Measurements from ENCODE around the gene NR2F2.

The NR2F2 gene

DNA sequence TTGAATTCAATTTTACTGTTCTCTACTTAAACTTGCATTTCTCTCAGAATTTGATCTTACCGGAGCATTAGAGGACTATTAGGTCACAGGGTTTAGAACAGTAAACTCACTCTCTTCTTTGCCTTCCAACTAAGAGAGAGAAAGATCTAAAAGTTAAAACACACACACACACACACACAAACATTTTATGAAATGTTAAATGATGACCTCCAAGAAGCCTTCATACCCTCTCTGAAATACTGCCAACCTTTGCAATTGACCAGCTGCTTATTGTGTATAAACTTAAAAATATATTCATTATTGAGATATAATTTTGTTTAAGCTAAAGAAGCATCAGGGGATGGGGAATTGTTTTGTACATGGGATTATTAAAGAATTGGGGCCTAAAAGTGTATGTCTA is 15.5 kb upstream of the NR2F2 start:
- Histone ChIP-seq H3K27ac (ENCODE audit: low read depth, low read length) (no peak overlapping the region), H3K4me1 (ENCODE audit: control insufficient read depth in 1 of 2, insufficient read depth in 2 of 2, low read length in 2 of 2) (no peaks in the 10 kb centered on the region), H3K27me3 (ENCODE audit: control insufficient read depth in 1 of 2, insufficient read depth in 2 of 2, low read length in 2 of 2) (peaks cover 15 to 26% of the 10 kb centered on the region in 2 donors), H3K9me3 (ENCODE audit: control insufficient read depth in 1 of 2, low read length in 2 of 2) (no peaks in the 10 kb centered on the region), H3K36me3 (ENCODE audit: control insufficient read depth in 1 of 2, insufficient read depth in 2 of 2, low read length in 2 of 2) (no peaks in the 10 kb centered on the region), H3K9ac (ENCODE audit: low read depth in 1 of 2, low read length in 2 of 2) (no peak overlapping the region), H3K4me3 (ENCODE audit: low read depth in 1 of 2, low read length in 2 of 2) (no peak overlapping the region)

DNA sequence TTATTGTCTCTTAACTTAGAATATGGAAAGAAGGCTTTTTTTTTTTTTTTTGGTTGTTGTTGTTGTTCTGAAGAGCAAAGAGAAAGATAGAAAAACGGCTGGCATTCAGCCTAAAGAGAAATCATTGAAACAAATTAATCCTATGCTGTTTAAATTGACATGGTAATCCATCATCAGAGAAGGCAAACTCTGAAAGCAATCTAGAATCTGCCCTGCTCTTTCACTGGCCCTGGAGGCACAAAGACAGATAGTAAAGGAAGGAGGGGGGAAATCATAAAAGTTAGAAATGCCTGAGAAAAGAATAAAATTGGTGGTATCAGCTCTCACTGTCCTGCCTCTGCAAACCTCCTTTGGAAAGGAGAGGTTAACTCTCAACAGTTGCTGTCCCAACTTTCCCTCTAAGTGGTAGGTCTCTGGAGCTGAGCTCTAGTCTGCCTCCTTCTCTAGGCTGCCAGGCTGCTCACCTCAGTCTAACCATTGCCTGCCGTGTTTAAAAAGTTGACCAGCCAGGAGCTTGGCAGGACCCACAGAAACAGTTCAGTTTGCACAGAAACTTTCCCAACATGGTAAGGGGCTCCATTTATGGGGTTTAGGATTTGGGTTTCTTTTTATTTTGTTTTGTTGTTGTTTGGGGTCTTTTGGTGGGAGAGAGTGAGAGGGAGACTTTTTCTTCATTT is 13.4 kb upstream of the NR2F2 start:
- Histone ChIP-seq H3K27me3 (ENCODE audit: control insufficient read depth in 1 of 2, insufficient read depth in 2 of 2, low read length in 2 of 2) (peaks cover 34 to 42% of the 10 kb centered on the region in 2 donors), H3K9ac (ENCODE audit: low read depth in 1 of 2, low read length in 2 of 2) (no peak overlapping the region)

DNA sequence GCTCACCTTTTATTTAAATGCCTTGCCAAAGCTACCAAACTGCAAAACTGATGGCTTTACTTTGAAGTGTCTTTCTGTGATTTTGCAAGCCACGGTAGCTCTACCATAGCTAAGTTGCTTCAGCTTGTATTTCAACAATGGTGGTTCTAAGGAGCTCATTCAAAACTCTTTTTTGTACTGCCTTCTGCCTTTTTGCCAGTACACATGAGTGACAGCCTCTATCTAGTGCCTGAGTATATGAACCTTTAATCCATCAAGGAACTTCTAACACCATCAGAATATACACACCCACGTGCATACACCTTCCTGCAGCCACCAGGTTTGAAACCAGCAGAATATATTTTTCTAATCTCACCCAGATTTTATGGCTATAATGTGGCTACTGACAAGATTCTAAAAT is 10.4 kb upstream of the NR2F2 start:
- Histone ChIP-seq H3K9me3 (ENCODE audit: control insufficient read depth in 1 of 2, low read length in 2 of 2) (no peaks in the 10 kb centered on the region), H3K27me3 (ENCODE audit: control insufficient read depth in 1 of 2, insufficient read depth in 2 of 2, low read length in 2 of 2) (peaks cover 59 to 64% of the 10 kb centered on the region in 2 donors), H3K27ac (ENCODE audit: low read depth, low read length) (no peak overlapping the region), H3K4me1 (ENCODE audit: control insufficient read depth in 1 of 2, insufficient read depth in 2 of 2, low read length in 2 of 2) (peaks cover 0 to 4% of the 10 kb centered on the region in 2 donors), H3K9ac (ENCODE audit: low read depth in 1 of 2, low read length in 2 of 2) (no peak overlapping the region), H3K4me3 (ENCODE audit: low read depth in 1 of 2, low read length in 2 of 2) (no peak overlapping the region), H3K36me3 (ENCODE audit: control insufficient read depth in 1 of 2, insufficient read depth in 2 of 2, low read length in 2 of 2) (no peaks in the 10 kb centered on the region)

More for the DNA sequence above, 13.4 kb upstream of the NR2F2 start:
- Histone ChIP-seq H3K4me1 (ENCODE audit: control insufficient read depth in 1 of 2, insufficient read depth in 2 of 2, low read length in 2 of 2) (no peaks in the 10 kb centered on the region), H3K9me3 (ENCODE audit: control insufficient read depth in 1 of 2, low read length in 2 of 2) (no peaks in the 10 kb centered on the region), H3K4me3 (ENCODE audit: low read depth in 1 of 2, low read length in 2 of 2) (no peak overlapping the region), H3K36me3 (ENCODE audit: control insufficient read depth in 1 of 2, insufficient read depth in 2 of 2, low read length in 2 of 2) (no peaks in the 10 kb centered on the region), H3K27ac (ENCODE audit: low read depth, low read length) (no peak overlapping the region)

DNA sequence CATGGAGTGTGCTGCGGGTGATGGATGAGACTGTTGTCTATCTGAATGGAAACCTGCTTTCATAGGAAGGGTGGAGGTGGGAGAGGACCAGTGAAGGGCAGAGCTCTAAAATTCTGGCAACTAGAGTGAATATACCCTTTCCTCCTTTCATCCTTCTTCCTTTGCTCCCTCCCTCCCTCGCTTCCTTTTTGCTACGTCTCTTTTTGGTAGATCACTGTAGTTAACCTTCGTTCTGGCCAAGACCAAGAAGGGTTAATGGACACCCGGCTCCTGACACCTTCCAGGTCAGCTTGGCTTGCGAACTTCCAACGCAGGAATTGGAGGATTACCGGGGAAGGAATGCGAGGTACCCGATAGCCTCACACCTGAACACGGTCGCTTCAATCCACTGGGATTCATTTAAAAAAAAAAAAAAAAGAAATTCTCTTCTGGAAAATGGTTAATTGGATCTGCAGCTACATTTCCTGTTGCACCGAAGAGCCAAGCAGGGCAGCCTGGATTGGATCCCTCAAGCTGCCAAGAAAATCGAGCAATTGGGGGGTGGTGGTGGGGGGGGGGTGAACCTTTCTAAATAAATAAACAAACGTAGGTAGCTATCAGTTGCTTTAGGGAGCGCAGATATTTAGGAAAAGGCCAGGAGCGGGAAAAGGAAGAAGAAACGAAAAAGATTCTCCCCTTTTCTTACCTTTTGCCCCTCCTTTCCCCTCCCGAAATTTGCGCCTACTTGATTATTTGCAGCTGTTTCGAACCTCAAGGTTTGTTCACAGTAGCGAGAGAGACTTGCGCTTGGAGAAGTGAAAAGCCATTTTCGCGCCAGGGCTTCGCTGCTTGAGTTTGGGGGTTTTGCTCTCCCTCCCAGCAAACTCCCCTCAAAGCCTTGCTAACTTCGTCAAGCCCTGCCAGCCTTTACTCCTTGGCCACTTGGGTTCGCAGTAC is 9.5 kb upstream of the NR2F2 start:
- peak overlapping the region; percentile 43 for H3K27ac ChIP-seq (ENCODE audit: low read depth, low read length)
- peaks cover 0 to 4% of the 10 kb centered on the region in 2 donors for H3K4me1 ChIP-seq (ENCODE audit: control insufficient read depth in 1 of 2, insufficient read depth in 2 of 2, low read length in 2 of 2)
- no peaks in the 10 kb centered on the region for H3K36me3 ChIP-seq (ENCODE audit: control insufficient read depth in 1 of 2, insufficient read depth in 2 of 2, low read length in 2 of 2)
- no peaks in the 10 kb centered on the region for H3K9me3 ChIP-seq (ENCODE audit: control insufficient read depth in 1 of 2, low read length in 2 of 2)
- peak overlapping the region; percentile 38 to 43 for H3K4me3 ChIP-seq (ENCODE audit: low read depth in 1 of 2, low read length in 2 of 2)
- peak overlapping the region in 1 of 2 donors; percentile 31 for H3K9ac ChIP-seq (ENCODE audit: low read depth in 1 of 2, low read length in 2 of 2)
- H3K27me3 ChIP-seq (ENCODE audit: control insufficient read depth in 1 of 2, insufficient read depth in 2 of 2, low read length in 2 of 2) = peaks cover 66 to 68% of the 10 kb centered on the region in 2 donors

DNA sequence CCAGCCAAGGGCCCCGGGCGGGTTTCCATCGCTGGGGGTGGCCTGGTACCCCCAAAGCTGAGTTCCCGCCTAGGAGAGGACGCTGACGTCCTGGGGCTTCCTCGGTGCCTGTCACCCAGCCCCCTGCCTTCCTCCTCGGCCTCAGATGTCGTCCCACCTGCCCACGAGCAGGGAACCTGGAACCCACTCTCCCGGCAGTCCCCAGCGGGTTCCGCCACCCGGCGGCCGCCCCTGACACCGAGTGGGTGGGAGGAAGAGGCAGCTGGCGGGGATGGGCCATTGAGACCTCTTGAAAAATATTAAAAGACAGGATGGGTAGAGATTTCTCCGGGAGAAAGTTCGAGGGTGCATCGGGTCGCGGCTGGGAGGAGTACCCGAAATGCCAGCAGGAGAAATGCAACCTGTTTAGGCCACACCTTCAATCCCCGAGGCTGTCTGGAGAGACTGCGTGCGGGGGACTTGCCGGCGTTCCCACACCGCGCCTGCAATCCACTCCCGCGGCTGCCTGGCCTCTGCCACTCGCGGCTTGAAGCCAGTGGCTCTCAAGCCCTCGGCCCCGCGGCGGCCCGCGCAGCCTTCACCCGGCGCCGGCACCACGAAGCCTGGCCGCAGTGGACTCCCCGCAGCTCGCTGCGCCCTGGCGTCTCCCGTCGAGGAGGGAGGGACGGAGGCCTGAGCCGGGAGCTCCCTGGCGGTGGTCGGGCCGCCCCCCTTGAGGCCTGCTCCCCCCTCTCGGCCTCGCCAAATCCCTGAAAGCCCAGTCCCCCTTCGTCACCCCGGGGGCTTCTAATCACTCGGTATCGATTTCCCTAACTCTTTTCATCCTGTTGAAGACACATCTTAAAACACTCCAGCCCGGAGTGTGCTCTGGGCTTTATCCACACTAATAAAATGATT is 8.6 kb upstream of the NR2F2 start:
- peak overlapping the region; percentile 43 for H3K27ac ChIP-seq (ENCODE audit: low read depth, low read length)
- peaks cover 0 to 9% of the 10 kb centered on the region in 2 donors for H3K4me1 ChIP-seq (ENCODE audit: control insufficient read depth in 1 of 2, insufficient read depth in 2 of 2, low read length in 2 of 2)
- no peaks in the 10 kb centered on the region for H3K9me3 ChIP-seq (ENCODE audit: control insufficient read depth in 1 of 2, low read length in 2 of 2)
- peak overlapping the region in 1 of 2 donors; percentile 31 for H3K9ac ChIP-seq (ENCODE audit: low read depth in 1 of 2, low read length in 2 of 2)
- H3K27me3 ChIP-seq (ENCODE audit: control insufficient read depth in 1 of 2, insufficient read depth in 2 of 2, low read length in 2 of 2) = peaks cover 73 to 75% of the 10 kb centered on the region in 2 donors
- no peaks in the 10 kb centered on the region for H3K36me3 ChIP-seq (ENCODE audit: control insufficient read depth in 1 of 2, insufficient read depth in 2 of 2, low read length in 2 of 2)
- peak overlapping the region; percentile 38 to 43 for H3K4me3 ChIP-seq (ENCODE audit: low read depth in 1 of 2, low read length in 2 of 2)

DNA sequence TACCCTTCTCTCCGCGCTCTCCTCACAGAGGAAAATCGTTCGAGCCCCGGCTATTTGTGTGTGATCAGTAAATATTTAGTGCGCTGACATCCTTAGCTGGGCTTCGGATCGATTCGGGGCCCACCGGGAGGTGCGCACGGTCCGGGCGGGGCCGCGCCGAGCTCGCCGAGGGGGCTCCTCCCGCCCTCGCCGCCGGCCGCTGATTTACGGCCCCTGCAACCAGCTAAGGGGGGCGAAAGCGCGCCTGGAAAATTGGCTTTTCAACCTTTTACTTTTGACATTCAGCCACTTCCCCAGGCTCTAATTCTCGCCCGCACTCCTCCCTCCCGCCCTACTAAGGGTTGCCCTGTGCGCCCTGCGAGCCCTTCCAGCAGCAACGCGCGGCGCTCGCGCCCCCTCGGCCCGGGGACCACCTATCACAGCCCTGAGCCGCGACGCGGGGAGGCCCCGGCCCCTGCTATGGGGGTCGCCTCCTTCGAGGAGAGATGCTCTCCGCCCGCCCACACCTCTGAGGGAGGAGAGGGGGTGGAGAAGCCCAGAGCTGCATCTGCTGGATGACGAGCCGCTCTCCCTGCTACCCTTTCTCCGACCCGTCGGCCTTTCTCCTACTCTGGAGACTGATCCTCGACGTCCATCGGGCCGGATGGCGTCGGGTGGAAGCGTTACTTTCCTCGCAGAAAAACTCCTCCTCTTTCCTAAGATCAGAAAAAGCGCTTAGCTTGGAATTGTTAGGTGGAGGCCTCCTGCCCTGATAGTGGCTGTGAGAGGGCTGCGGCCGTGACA is 7.8 kb upstream of the NR2F2 start:
- Histone ChIP-seq H3K9ac (ENCODE audit: low read depth in 1 of 2, low read length in 2 of 2) (no peak overlapping the region), H3K36me3 (ENCODE audit: control insufficient read depth in 1 of 2, insufficient read depth in 2 of 2, low read length in 2 of 2) (no peaks in the 10 kb centered on the region), H3K4me1 (ENCODE audit: control insufficient read depth in 1 of 2, insufficient read depth in 2 of 2, low read length in 2 of 2) (peaks cover 0 to 10% of the 10 kb centered on the region in 2 donors), H3K27me3 (ENCODE audit: control insufficient read depth in 1 of 2, insufficient read depth in 2 of 2, low read length in 2 of 2) (peaks cover 68 to 75% of the 10 kb centered on the region in 2 donors), H3K9me3 (ENCODE audit: control insufficient read depth in 1 of 2, low read length in 2 of 2) (no peaks in the 10 kb centered on the region), H3K4me3 (ENCODE audit: low read depth in 1 of 2, low read length in 2 of 2) (peak overlapping the region; percentile 38 to 43), H3K27ac (ENCODE audit: low read depth, low read length) (peak overlapping the region; percentile 43)

DNA sequence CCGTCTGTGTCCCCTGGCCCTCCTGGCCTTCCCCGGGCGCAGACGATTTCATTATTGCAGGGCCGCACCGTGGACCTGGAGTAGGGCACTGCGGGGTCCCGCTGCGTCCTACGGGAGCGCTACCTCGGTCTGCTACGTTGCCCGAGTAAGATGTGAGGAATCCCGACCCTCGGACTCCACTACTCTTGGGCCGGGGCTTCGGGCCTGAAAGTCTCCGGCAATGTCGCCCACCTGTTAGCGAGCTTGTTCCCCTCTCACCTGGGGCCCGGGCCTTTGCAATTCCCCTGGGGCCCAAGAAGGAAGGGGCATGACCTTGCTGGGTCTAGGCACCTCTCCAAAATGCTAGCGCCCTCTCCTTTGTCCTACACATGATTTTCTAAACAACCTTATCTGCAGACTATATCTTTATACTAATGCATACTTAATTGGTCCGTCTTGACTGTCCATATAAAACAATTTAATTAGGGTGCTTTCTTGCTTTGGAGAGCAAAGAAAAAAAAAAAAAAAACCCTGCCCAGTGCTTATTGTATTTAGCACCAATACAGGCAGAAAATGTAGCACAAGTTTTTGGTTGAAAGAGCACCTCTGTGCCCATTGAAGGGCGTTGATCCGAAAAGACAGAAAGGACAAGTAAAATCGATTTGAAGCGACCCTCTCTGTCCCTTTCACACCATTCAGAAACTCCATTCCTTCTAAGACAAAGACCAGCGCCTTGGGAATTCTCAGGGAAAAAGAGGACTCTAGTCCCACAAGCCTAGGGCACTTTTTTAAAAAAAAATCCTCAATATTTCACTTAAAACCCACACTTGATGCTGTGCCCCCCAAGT is 7.0 kb upstream of the NR2F2 start:
- Histone ChIP-seq H3K27ac (ENCODE audit: low read depth, low read length) (peak overlapping the region; percentile 43), H3K4me1 (ENCODE audit: control insufficient read depth in 1 of 2, insufficient read depth in 2 of 2, low read length in 2 of 2) (peaks cover 0 to 10% of the 10 kb centered on the region in 2 donors), H3K36me3 (ENCODE audit: control insufficient read depth in 1 of 2, insufficient read depth in 2 of 2, low read length in 2 of 2) (no peaks in the 10 kb centered on the region), H3K9ac (ENCODE audit: low read depth in 1 of 2, low read length in 2 of 2) (no peak overlapping the region), H3K9me3 (ENCODE audit: control insufficient read depth in 1 of 2, low read length in 2 of 2) (no peaks in the 10 kb centered on the region), H3K4me3 (ENCODE audit: low read depth in 1 of 2, low read length in 2 of 2) (no peak overlapping the region), H3K27me3 (ENCODE audit: control insufficient read depth in 1 of 2, insufficient read depth in 2 of 2, low read length in 2 of 2) (peaks cover 68 to 71% of the 10 kb centered on the region in 2 donors)

DNA sequence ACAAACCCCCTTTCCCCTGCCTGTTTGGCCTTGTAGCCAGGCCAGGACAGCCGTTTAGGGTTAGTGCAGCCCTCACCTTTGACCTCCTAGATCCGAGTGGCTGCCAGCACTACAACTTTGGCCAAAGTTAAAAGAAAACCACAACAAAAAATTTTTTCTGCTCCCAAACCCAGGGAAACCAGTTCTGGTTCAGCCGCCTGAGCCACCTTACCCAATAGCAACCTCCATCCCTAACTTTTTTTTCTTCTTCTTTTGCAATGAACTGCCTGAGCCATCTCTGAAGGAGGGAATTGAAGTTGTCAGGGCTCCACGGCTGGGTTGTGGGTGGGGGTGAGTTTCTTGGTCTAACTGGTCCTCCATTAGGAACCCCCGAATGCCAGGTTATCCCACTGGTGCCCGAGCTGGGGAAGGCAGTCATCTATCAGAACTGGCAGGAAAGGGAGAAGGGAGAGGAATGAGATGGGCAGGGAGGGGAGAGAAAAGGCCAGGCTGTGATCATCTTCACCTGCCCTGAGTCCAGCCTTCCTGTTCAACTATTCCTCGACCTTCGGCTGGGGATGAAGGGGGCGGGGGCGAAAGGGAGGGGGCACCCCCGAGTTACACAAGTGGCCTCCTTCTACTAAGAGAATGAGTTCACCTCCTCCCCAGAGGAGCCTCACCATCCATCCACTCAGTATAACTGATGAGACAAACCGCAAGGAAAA is 6.2 kb upstream of the NR2F2 start:
- Histone ChIP-seq H3K27ac (ENCODE audit: low read depth, low read length) (peak overlapping the region; percentile 44), H3K9me3 (ENCODE audit: control insufficient read depth in 1 of 2, low read length in 2 of 2) (no peaks in the 10 kb centered on the region), H3K4me3 (ENCODE audit: low read depth in 1 of 2, low read length in 2 of 2) (no peak overlapping the region), H3K9ac (ENCODE audit: low read depth in 1 of 2, low read length in 2 of 2) (no peak overlapping the region), H3K4me1 (ENCODE audit: control insufficient read depth in 1 of 2, insufficient read depth in 2 of 2, low read length in 2 of 2) (peaks cover 0 to 10% of the 10 kb centered on the region in 2 donors), H3K27me3 (ENCODE audit: control insufficient read depth in 1 of 2, insufficient read depth in 2 of 2, low read length in 2 of 2) (peaks cover 66 to 68% of the 10 kb centered on the region in 2 donors), H3K36me3 (ENCODE audit: control insufficient read depth in 1 of 2, insufficient read depth in 2 of 2, low read length in 2 of 2) (no peaks in the 10 kb centered on the region)
